Measurements from ENCODE around the gene SYT1. TPM values are rescaled to one million over a fixed set of nuclear protein-coding genes. Genes with fewer than 3 reads are reported as not detected.

The SYT1 gene
- total and polyA plus RNA-seq, 2 of the 4 experiments (the other 2 are of a cell fraction): 2.8 to 3.0 TPM

- H3K36me3 ChIP-seq (ENCODE audit: control insufficient read depth, insufficient read depth, low read length): no peaks in the 10 kb centered on the region
- no peak for TF ChIP-seq BHLHE40 (IDR thresholded peaks at IDR 0.05; ENCODE audit: low read depth, low read length)
- TF ChIP-seq, protein P1, sequence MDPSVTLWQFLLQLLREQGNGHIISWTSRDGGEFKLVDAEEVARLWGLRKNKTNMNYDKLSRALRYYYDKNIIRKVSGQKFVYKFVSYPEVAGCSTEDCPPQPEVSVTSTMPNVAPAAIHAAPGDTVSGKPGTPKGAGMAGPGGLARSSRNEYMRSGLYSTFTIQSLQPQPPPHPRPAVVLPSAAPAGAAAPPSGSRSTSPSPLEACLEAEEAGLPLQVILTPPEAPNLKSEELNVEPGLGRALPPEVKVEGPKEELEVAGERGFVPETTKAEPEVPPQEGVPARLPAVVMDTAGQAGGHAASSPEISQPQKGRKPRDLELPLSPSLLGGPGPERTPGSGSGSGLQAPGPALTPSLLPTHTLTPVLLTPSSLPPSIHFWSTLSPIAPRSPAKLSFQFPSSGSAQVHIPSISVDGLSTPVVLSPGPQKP (IDR thresholded peaks at IDR 0.05; ENCODE audit: borderline replicate concordance, low read depth, low read length): no peak
- no CpG with 5 or more reads among the region's 2 CpGs for WGBS, 2 experiments (ENCODE audit: extremely low coverage in 2 of 2, insufficient read length in 1 of 2)
Measured at GRCh38 chr12:79255288-79255687, 390.7 kb downstream of the SYT1 start.

More at GRCh38 chr12:79255288-79255687, 390.7 kb downstream of the SYT1 start:
- H3K4me3 ChIP-seq (ENCODE audit: insufficient read depth, low read depth, low read length): no peak overlapping the region
- intact Hi-C loops (cut with micrococcal nuclease): no loop called here
- no peaks in the 10 kb centered on the region for H4K20me1 ChIP-seq (ENCODE audit: insufficient read depth, low read length)
- H2AFZ ChIP-seq (replicated peaks; ENCODE audit: low read length, poor library complexity): no peak overlapping the region
- H3K14ac ChIP-seq (replicated peaks; ENCODE audit: low read depth, low read length): no peak overlapping the region
- ATAC-seq (ENCODE audit: low read depth) (no peak), DNase-seq (peak; percentile 19)
- in situ Hi-C loops (cut with MboI; ENCODE audit: low sequenced_read_pairs): no loop called here
- H3K18ac ChIP-seq (ENCODE audit: low read depth, low read length): no peak overlapping the region
- CTCF ChIA-PET: no interaction called here
- H3K23ac ChIP-seq (ENCODE audit: low read depth, low read length): no peak overlapping the region
- H3K79me1 ChIP-seq (ENCODE audit: low read depth in 1 of 2, low read length in 2 of 2): no peaks in the 10 kb centered on the region
- dilution Hi-C loops (cut with HindIII; ENCODE audit: low sequenced_read_pairs, unreplicated experiment): no loop called here
- no TSS peak for BruUV-seq (replicated peaks)
- H3K4me1 ChIP-seq (ENCODE audit: control insufficient read depth, insufficient read depth, low read length): peaks cover 2% of the 10 kb centered on the region; the same call in 1 of the 2 replicates
- no peak overlapping the region for H4K5ac ChIP-seq (ENCODE audit: low read depth, low read length)
- H2BK120ac ChIP-seq (ENCODE audit: low read depth, low read length): no peak overlapping the region
- H3K4me2 ChIP-seq (ENCODE audit: low read depth, low read length): no peak overlapping the region
- H3K9me3 ChIP-seq (ENCODE audit: control insufficient read depth, insufficient read depth, low read length): no peaks in the 10 kb centered on the region
- no peak overlapping the region for H4K91ac ChIP-seq (ENCODE audit: insufficient read depth, low read depth, low read length)
- no peaks in the 10 kb centered on the region for H3K9me1 ChIP-seq (ENCODE audit: insufficient read depth, low read length)
- no peak overlapping the region for H3K27ac ChIP-seq (ENCODE audit: insufficient read depth, low read length)
- no peak overlapping the region for H4K8ac ChIP-seq (ENCODE audit: low read depth in 2 of 2, low read length in 2 of 2)
- H2AK5ac ChIP-seq (ENCODE audit: low read depth, low read length): no peak overlapping the region
- no peak overlapping the region for H3K4ac ChIP-seq (ENCODE audit: low read depth, low read length)
- H2BK5ac ChIP-seq (ENCODE audit: low read depth, low read length, poor library complexity, severe bottlenecking): no peak overlapping the region
- H2BK15ac ChIP-seq (ENCODE audit: low read depth, low read length): no peak overlapping the region
- H3K9ac ChIP-seq (ENCODE audit: low read depth, low read length): no peak overlapping the region
- POLR2A ChIA-PET (ENCODE audit: unreplicated experiment): no interaction called here
- H2AK9ac ChIP-seq (replicated peaks; ENCODE audit: low read depth, low read length, poor library complexity): no peak overlapping the region
- H3K56ac ChIP-seq (ENCODE audit: extremely low read depth, insufficient read depth, low read length): no peak overlapping the region
- H2BK20ac ChIP-seq (ENCODE audit: low read depth, low read length): no peak overlapping the region
- no peaks in the 10 kb centered on the region for H3K27me3 ChIP-seq (ENCODE audit: control insufficient read depth, insufficient read depth, low read length)
